H9 (cell line): ENCODE measurements around the gene INSYN2A. TPM values are rescaled to one million over a fixed set of nuclear protein-coding genes. Genes with fewer than 3 reads are reported as not detected.

Source experiments
- DNase-seq: peaks from one replicate; pipeline ENCODE4 v3.0.0-alpha.2; 2017
- H2AFZ ChIP-seq: one replicate; pipeline ENCODE4 v1.6.1; 2013; ENCODE audit warnings: mild to moderate bottlenecking, low read length, control low read depth, moderate library complexity
- H2AK5ac ChIP-seq: 2 replicates; pipeline ENCODE4 v1.6.1; 2013; ENCODE audit warnings: low read length, control low read depth, mixed read lengths; ENCODE audit not compliant: insufficient read length
- H2BK120ac ChIP-seq: one replicate; pipeline ENCODE4 v1.6.1; 2013; ENCODE audit warnings: low read depth, mild to moderate bottlenecking, low read length, control low read depth, inconsistent platforms; ENCODE audit not compliant: poor library complexity, severe bottlenecking
- H2BK12ac ChIP-seq: 2 replicates; pipeline ENCODE4 v1.6.1; 2013; ENCODE audit warnings: low read length, control low read depth, mixed read lengths, low read depth; ENCODE audit not compliant: insufficient read length
- H2BK15ac ChIP-seq: 2 replicates; pipeline ENCODE4 v1.6.1; 2013; ENCODE audit warnings: low read depth, low read length, control low read depth
- H2BK20ac ChIP-seq: one replicate; pipeline ENCODE4 v1.6.1; 2013; ENCODE audit warnings: low read depth, mild to moderate bottlenecking, low read length, control low read depth, inconsistent platforms; ENCODE audit not compliant: poor library complexity, severe bottlenecking
- H2BK5ac ChIP-seq: 2 replicates; pipeline ENCODE4 v1.6.1; 2013; ENCODE audit warnings: low read length, control low read depth, mixed read lengths; ENCODE audit not compliant: insufficient read length
- H3K14ac ChIP-seq: 2 replicates; pipeline ENCODE4 v1.6.1; 2013; ENCODE audit warnings: low read length, control low read depth; ENCODE audit not compliant: insufficient read depth
- H3K18ac ChIP-seq: 2 replicates; pipeline ENCODE4 v1.6.1; 2013; ENCODE audit warnings: low read depth, mild to moderate bottlenecking, mixed read lengths, low read length, control low read depth; ENCODE audit not compliant: insufficient read length
- H3K23ac ChIP-seq: 2 replicates; pipeline ENCODE4 v1.6.1; 2013; ENCODE audit warnings: low read length, control low read depth, mixed read lengths, low read depth; ENCODE audit not compliant: insufficient read length
- H3K23me2 ChIP-seq: 2 replicates; pipeline ENCODE4 v1.6.1; 2013; ENCODE audit warnings: low read depth, mild to moderate bottlenecking, mixed read lengths, low read length, control low read depth; ENCODE audit not compliant: insufficient read length, poor library complexity, severe bottlenecking
- H3K27ac ChIP-seq: 2 replicates; pipeline ENCODE4 v1.5.1; 2013; ENCODE audit warnings: low read length, control low read depth, mixed read lengths, low read depth; ENCODE audit not compliant: insufficient read length
- H3K27me3 ChIP-seq: 2 replicates; pipeline ENCODE4 v1.6.1; 2013; ENCODE audit warnings: low read length, control low read depth, inconsistent platforms; ENCODE audit not compliant: insufficient read depth
- H3K4ac ChIP-seq: 2 replicates; pipeline ENCODE4 v1.6.1; 2013; ENCODE audit warnings: low read depth, mild to moderate bottlenecking, control low read depth, inconsistent platforms, low read length, moderate library complexity
- H3K4me1 ChIP-seq: 2 replicates; pipeline ENCODE4 v1.6.1; 2013; ENCODE audit warnings: low read length, control low read depth, inconsistent platforms; ENCODE audit not compliant: insufficient read depth
- H3K4me2 ChIP-seq: 2 replicates; pipeline ENCODE4 v1.6.1; 2013; ENCODE audit warnings: low read length, control low read depth, mixed read lengths; ENCODE audit not compliant: insufficient read length, insufficient read depth
- H3K56ac ChIP-seq: 2 replicates; pipeline ENCODE4 v1.6.1; 2013; ENCODE audit warnings: low read depth, mild to moderate bottlenecking, mixed read lengths, low read length, control low read depth; ENCODE audit not compliant: insufficient read length
- H3K79me1 ChIP-seq: 2 replicates; pipeline ENCODE4 v1.6.1; 2013; ENCODE audit warnings: low read depth, mild to moderate bottlenecking, moderate library complexity, low read length, control low read depth, inconsistent platforms; ENCODE audit not compliant: insufficient read depth, poor library complexity, severe bottlenecking
- H3K79me2 ChIP-seq: 2 replicates; pipeline ENCODE4 v1.6.1; 2013; ENCODE audit warnings: low read length, control low read depth, inconsistent platforms; ENCODE audit not compliant: insufficient read depth
- H3K9ac ChIP-seq: 2 replicates; pipeline ENCODE4 v1.6.1; 2013; ENCODE audit warnings: low read length, control low read depth, mixed read lengths; ENCODE audit not compliant: insufficient read length; ENCODE audit errors: extremely low read depth
- H3K9me3 ChIP-seq: one replicate; pipeline ENCODE4 v1.6.1; 2013; ENCODE audit warnings: low read depth, low read length, inconsistent platforms; ENCODE audit not compliant: control insufficient read depth
- H3T11ph ChIP-seq: one replicate; pipeline ENCODE4 v1.6.1; 2013; ENCODE audit warnings: mild to moderate bottlenecking, low read length, control low read depth, inconsistent platforms
- H4K20me1 ChIP-seq: one replicate; pipeline ENCODE4 v1.6.1; 2013; ENCODE audit not compliant: control insufficient read depth, insufficient read length, insufficient read depth
- H4K5ac ChIP-seq: 2 replicates; pipeline ENCODE4 v1.6.1; 2013; ENCODE audit warnings: low read depth, mild to moderate bottlenecking, mixed read lengths, low read length, control low read depth; ENCODE audit not compliant: insufficient read length
- H4K8ac ChIP-seq: replicated peaks from 2 replicates; pipeline ENCODE4 v1.6.1; 2013; ENCODE audit warnings: low read length, control low read depth, mixed read lengths, low read depth; ENCODE audit not compliant: insufficient read length
- H4K91ac ChIP-seq: 2 replicates; pipeline ENCODE4 v1.6.1; 2013; ENCODE audit warnings: low read depth, mild to moderate bottlenecking, moderate library complexity, mixed read lengths, low read length, control low read depth; ENCODE audit not compliant: insufficient read length
- H3K27ac Mint-ChIP-seq, 3 experiments: 2 replicates in 2 of 3; 3 replicates in 1 of 3; pipeline ENCODE4 v1.8.0; 2020 to 2021; ENCODE audit warnings: mixed read lengths in 3 of 3, mild to moderate bottlenecking in 1 of 3, moderate library complexity in 1 of 3
- H3K27me3 Mint-ChIP-seq: 2 replicates; pipeline ENCODE4 v1.8.0; 2021; ENCODE audit warnings: low read depth, mild to moderate bottlenecking, moderate library complexity, mixed read lengths
- H3K36me3 Mint-ChIP-seq, 3 experiments: 2 replicates in 2 of 3; 3 replicates in 1 of 3; pipeline ENCODE4 v1.8.0; 2020 to 2021; ENCODE audit warnings: low read depth in 3 of 3, mixed read lengths in 3 of 3; ENCODE audit not compliant: insufficient read depth in 1 of 3
- H3K4me1 Mint-ChIP-seq, 2 experiments: 2 replicates each; pipeline ENCODE4 v1.8.0; 2020; ENCODE audit warnings: mixed read lengths in 2 of 2
- H3K4me3 Mint-ChIP-seq, 2 experiments: 2 replicates in 1 of 2; 3 replicates in 1 of 2; pipeline ENCODE4 v1.8.0; 2020 to 2021; ENCODE audit warnings: mild to moderate bottlenecking in 2 of 2, mixed read lengths in 2 of 2, moderate library complexity in 1 of 2
- H3K9me3 Mint-ChIP-seq, 2 experiments: 2 replicates in 1 of 2; 3 replicates in 1 of 2; pipeline ENCODE4 v1.8.0; 2020; ENCODE audit warnings: mild to moderate bottlenecking in 2 of 2, mixed read lengths in 2 of 2, moderate library complexity in 1 of 2
- whole genome bisulfite sequencing: extraction: QIAGEN DNeasy Blood & Tissue Kit; methylation state at CpG from one replicate; pipeline ENCODE4 v1.1.7; 2013; ENCODE audit warnings: missing lambda C conversion rate, low lambda C conversion rate, mixed read lengths; ENCODE audit not compliant: insufficient read length; ENCODE audit errors: extremely low coverage; 5-methylcytosine and 5-hydroxymethylcytosine counted together
- total RNA-seq: library from RNA; stranded (reverse); gene quantifications from 2 replicates; pipeline ENCODE4 v1.2.1, GENCODE V29; 2021
- TF ChIP-seq, protein P1 (sequence below): fragments of 200-600 bp; sonication (generic); conservative IDR thresholded peaks from 3 replicates; pipeline ENCODE4 v1.8.0; 2021; ENCODE audit warnings: antibody characterized with exemption, mild to moderate bottlenecking

The INSYN2A gene
- total RNA-seq, 1 experiment from 2014 or later, result 0.09 TPM

DNA sequence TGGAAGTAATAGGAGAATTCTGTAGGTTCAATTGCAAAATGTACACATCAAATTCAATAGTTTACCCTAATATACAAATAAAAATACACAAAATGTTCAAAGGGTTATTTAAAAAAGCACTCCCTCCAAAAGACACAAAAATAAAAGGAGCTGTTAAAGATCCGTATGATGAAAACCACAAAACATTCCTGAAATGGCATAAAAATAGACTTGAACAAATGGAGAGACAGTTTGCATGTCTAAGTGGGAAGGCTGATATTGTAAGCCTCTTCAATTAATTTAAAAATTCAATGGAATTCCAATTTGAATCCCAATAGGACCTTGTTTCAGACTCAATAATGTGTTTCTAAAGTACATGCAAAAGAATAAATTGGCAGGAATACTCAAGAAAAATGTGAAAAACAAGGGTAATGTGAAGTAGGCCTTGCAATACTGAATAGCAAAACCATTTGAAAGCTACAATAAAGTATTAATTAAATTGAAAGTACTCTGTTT, 38.0 kb upstream of the INSYN2A start:
- Histone ChIP-seq H3K4me1 (no peaks in the 10 kb centered on the region), H2BK12ac (no peak overlapping the region), H3T11ph (no peak overlapping the region), H2AFZ (no peak overlapping the region), H3K18ac (no peak overlapping the region), H3K23me2 (no peaks in the 10 kb centered on the region), H2BK5ac (no peak overlapping the region), H4K20me1 (no peaks in the 10 kb centered on the region), H3K27ac (no peak overlapping the region), H3K4me2 (no peak overlapping the region), H3K4ac (no peak overlapping the region), H3K9ac (no peak overlapping the region), H4K8ac (no peak overlapping the region), H3K79me2 (no peaks in the 10 kb centered on the region), H3K56ac (no peak overlapping the region), H3K79me1 (no peaks in the 10 kb centered on the region), H2BK15ac (no peak overlapping the region), H4K5ac (no peak overlapping the region), H3K27me3 (no peaks in the 10 kb centered on the region), H2BK120ac (no peak overlapping the region), H3K14ac (no peak overlapping the region), H2AK5ac (no peak overlapping the region), H4K91ac (no peak overlapping the region), H3K23ac (no peak overlapping the region), H3K9me3 (no peaks in the 10 kb centered on the region), H2BK20ac (no peak overlapping the region)
- Mint-ChIP-seq H3K27ac (no peak overlapping the region), H3K27me3 (no peaks in the 10 kb centered on the region), H3K36me3 (no peaks in the 10 kb centered on the region), H3K9me3 (no peaks in the 10 kb centered on the region), H3K4me1 (peaks cover 3 to 5% of the 10 kb centered on the region in 2 experiments), H3K4me3 (no peak overlapping the region)
- no CpG with 5 or more reads among the region's 1 CpG for WGBS
- no peak for DNase-seq
- TF ChIP-seq, protein P1, sequence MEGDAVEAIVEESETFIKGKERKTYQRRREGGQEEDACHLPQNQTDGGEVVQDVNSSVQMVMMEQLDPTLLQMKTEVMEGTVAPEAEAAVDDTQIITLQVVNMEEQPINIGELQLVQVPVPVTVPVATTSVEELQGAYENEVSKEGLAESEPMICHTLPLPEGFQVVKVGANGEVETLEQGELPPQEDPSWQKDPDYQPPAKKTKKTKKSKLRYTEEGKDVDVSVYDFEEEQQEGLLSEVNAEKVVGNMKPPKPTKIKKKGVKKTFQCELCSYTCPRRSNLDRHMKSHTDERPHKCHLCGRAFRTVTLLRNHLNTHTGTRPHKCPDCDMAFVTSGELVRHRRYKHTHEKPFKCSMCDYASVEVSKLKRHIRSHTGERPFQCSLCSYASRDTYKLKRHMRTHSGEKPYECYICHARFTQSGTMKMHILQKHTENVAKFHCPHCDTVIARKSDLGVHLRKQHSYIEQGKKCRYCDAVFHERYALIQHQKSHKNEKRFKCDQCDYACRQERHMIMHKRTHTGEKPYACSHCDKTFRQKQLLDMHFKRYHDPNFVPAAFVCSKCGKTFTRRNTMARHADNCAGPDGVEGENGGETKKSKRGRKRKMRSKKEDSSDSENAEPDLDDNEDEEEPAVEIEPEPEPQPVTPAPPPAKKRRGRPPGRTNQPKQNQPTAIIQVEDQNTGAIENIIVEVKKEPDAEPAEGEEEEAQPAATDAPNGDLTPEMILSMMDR, result no peak
